Kidney capillary endothelial cell (primary cell): ENCODE data around the gene CPT1C.
"Not testable (repeated sequence)": the region's sequence is repeated elsewhere in the genome, so short reads cannot be mapped to it uniquely, and the experiment has no call there.

Experiments used
- DNase-seq: peaks from one replicate; pipeline ENCODE4 v3.0.0-alpha.2; 2018; ENCODE audit warnings: low spot score

CPT1C gene

GRCh38 chr19:49704888-49705642 is 14.1 kb downstream of the CPT1C start:
- no peak for DNase-seq

GRCh38 chr19:49705919-49706318 is 15.0 kb downstream of the CPT1C start:
- no peak for DNase-seq

- DNase-seq: peak; percentile 46
Observed at GRCh38 chr19:49710372-49710951, 19.5 kb downstream of the CPT1C start.

- no peak for DNase-seq
Observed at GRCh38 chr19:49712397-49712859, 21.5 kb downstream of the CPT1C start.

- DNase-seq: no peak
Observed at GRCh38 chr19:49713236-49713845, 22.4 kb downstream of the CPT1C start.

GRCh38 chr19:49716154-49716553 is 25.2 kb downstream of the CPT1C start:
- DNase-seq: no peak

- DNase-seq: no peak
Observed at GRCh38 chr19:49718511-49718910, 27.6 kb downstream of the CPT1C start.

- DNase-seq: no peak
Observed at GRCh38 chr19:49718991-49719390, 28.1 kb downstream of the CPT1C start.

GRCh38 chr19:49719420-49719819 is 28.5 kb downstream of the CPT1C start:
- DNase-seq: not testable (repeated sequence)

- DNase-seq: no peak
Observed at GRCh38 chr19:49727217-49728030, 36.5 kb downstream of the CPT1C start.

- no peak for DNase-seq
Observed at GRCh38 chr19:49730166-49730565, 39.2 kb downstream of the CPT1C start.

GRCh38 chr19:49738268-49738667 is 47.4 kb downstream of the CPT1C start:
- no peak for DNase-seq

- no peak for DNase-seq
Observed at GRCh38 chr19:49739098-49739497, 48.2 kb downstream of the CPT1C start.

GRCh38 chr19:49739933-49740332 is 49.0 kb downstream of the CPT1C start:
- no peak for DNase-seq

- no peak for DNase-seq
Observed at GRCh38 chr19:49741210-49741844, 50.4 kb downstream of the CPT1C start.

GRCh38 chr19:49744946-49745381 is 54.0 kb downstream of the CPT1C start:
- no peak for DNase-seq

GRCh38 chr19:49746206-49746958 is 55.5 kb downstream of the CPT1C start:
- DNase-seq: no peak

- DNase-seq: no peak
Observed at GRCh38 chr19:49749055-49749716, 58.3 kb downstream of the CPT1C start.

- DNase-seq: no peak
Observed at GRCh38 chr19:49749771-49750170, 58.9 kb downstream of the CPT1C start.

- DNase-seq: no peak
Observed at GRCh38 chr19:49752701-49753100, 61.8 kb downstream of the CPT1C start.

GRCh38 chr19:49755956-49756355 is 65.0 kb downstream of the CPT1C start:
- no peak for DNase-seq
